HT1080 (cell line): ENCODE results near the gene KDM4F. TPM values are rescaled to one million over a fixed set of nuclear protein-coding genes. Genes with fewer than 3 reads are reported as not detected.

Source experiments
- DNase-seq: peaks from one replicate; pipeline ENCODE4 v3.0.0-alpha.2; 2015; ENCODE audit warnings: low read depth
- total RNA-seq: library from RNA; depleted of rRNA; stranded (reverse); fragments of >200 nt; shearing (Covaris generic); gene quantifications from 2 replicates; pipeline ENCODE4 v1.2.3, GENCODE V29; 2014; rRNA removed

KDM4F gene
- total RNA-seq, 1 experiment from 2014 or later = not detected

DNA sequence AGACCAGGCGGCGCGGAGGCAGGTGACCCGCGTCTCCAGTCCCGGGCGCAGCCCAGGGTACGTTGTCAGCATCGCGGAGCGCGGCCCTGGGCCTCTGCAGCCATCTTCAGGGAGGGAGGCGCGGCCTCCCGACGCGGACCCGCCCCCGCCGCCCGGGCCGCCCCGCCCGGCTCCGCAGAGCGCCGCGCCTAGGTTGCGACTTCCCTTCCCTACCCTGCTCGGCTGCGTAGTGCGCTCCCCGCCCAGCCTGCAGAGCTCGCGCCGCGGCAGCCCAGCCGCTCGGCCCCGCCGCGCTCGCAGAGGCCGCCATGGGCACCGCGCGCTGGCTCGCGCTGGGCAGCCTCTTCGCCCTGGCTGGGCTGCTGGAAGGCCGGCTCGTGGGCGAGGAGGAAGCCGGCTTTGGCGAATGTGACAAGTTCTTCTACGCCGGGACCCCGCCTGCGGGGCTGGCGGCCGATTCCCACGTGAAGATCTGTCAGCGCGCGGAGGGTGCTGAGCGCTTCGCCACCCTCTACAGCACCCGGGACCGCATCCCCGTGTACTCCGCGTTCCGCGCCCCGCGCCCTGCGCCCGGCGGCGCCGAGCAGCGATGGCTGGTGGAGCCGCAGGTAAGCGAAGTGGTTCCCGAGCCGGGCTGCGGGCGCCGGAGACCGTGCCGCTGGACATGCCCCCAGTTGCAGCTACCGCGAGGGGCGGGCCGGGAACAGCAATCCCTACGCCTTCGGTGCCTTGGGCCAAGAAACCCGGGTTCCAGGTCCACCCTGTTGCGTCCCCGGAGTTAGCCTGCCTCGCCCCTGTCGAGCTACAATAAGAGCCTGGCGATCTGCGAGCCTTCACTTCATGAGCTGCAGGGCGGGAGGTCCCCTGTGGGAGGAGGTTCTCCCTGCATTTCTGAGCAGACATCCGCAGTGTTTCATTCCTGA lies 40.7 kb downstream of the KDM4F start, which contains the start of gene ENDOD1:
TSS of gene ENDOD1 (plus strand) at position 227 of the 923 bp plus-strand sequence. CDS start at position 309, 82 bp downstream.
- peak; percentile 72 for DNase-seq

DNA sequence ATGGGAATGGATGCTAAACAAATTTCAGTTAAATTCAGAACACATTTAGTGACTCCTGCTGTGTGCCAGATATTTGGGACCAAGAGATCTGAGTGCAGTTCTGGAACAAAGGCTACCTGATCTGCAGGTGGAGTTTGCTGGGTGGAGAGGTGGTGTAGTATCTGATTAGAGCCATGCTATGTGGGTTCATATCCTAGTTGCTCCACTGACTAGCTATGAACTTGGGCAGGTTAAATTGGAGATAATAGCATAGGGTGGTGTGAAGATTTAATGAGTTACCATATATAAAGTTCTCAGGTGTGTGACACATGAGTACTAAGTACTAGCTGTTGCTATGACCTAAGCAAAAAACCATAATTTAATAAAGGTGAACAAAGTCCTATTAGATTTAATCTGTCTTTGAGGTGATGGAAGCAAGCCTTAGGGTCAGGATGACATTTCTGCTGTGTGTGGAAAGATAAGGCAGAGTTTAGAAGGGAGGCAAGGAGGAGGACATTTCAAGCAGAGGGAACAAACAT lies 42.5 kb downstream of the KDM4F start:
- DNase-seq = no peak

DNA sequence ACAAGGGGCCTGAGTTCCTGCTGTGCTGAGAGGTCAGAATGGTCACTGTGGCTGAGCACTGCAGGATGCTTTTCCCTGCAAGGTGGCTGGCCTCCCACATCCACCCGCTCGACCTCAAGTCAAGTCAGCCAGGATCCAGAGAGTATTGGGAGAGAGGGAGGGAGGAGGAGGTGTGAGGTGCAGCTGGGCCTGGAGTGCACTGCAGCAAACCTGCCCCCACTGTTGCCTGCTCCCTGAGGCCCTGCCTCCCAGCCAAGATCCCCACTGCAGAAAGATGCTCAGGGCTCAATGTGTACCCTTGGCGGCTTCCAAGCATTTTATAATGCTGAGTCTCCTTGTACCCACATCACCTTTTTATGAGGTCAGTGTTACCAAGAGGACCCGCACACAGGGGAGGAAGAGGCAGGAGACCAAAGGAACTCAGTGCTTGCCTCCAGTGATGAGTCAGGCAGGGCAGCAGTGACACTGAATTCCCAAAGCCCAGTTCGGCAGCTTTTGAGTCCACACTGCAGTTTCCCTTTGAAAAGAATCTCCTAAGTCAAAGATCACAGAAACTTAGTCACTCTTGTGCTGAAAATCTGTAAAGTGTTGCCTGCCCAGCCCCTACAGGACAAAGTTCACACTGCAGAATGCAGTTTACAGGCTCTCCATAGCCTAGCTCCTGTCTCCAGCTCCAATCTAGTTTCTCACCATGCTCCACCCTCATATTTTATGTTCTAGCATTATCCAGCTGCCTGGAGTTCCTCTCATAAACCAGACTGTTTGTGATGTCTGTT lies 43.5 kb downstream of the KDM4F start:
- peak; percentile 94 for DNase-seq

DNA sequence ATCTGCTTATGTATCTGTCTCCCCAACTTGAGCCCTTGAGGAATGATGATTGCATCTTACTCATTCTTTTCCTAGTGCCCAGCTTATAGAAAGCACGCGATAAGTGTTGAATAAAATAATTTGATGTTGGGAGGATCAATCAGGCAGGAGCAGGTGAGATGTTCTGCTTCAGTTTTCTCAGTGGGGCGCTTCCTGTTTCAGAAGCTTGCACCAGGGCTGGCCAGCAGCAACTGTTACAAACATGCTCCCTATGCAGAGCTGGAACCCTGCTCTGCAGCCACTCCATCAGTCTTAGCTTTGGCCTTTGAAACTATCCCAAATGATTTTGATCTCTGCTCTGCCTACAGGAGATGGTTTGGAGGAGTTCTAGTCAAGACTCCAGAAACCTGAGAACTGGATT lies 44.3 kb downstream of the KDM4F start:
- no peak for DNase-seq

DNA sequence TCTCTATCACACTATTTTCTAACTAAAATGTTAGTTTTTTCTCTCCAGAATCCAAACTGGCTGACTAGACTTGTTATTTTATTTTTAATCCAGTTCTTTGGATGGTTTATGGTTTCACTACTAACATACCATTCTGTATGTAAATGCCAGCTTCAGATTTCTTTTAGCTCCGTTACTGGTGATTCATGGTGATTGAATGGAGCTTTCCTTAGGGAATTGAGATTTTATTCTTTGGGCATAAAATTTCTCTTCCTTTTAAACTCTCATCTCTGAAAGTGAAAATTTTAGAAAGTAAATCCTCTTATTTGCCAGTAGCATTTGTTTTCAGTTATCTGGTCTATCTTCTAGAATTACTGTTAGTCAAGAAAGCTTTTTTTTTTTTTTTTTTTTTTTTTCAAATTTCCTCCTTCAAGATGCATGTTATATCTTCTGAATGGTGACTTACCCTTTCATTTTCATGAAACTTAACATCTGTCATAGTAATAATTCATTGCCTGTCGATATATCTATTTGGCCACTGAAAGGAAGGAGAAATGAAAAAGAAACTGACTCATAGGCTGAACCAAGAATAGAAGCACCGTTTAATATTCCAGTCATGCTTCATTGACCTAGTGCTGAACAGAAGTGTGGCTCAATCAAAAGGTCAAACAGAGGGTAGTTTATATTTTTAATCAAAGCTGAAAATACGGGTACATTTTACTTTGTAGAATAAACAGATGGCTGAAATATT lies 46.8 kb downstream of the KDM4F start:
- peak; percentile 64 for DNase-seq

DNA sequence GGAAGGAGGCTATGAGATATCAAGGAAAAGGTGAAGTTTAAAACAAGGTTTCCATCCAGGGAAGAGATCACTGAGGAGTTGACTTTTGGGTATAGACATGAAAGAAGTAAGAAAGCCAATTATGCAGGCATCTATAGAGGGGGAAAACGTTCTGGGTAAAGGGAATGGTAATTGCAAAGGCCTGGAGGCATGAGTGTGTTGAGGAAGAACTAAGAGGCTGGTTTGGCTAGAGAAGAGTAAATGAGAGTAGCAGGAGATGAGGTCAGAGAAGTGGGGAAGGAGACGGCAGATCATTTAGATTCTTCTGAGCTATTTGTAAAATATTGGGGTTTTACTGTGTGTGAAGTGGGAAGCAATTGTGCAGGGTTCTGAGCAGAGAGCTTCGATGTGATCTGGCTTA lies 48.0 kb downstream of the KDM4F start:
- DNase-seq = no peak

DNA sequence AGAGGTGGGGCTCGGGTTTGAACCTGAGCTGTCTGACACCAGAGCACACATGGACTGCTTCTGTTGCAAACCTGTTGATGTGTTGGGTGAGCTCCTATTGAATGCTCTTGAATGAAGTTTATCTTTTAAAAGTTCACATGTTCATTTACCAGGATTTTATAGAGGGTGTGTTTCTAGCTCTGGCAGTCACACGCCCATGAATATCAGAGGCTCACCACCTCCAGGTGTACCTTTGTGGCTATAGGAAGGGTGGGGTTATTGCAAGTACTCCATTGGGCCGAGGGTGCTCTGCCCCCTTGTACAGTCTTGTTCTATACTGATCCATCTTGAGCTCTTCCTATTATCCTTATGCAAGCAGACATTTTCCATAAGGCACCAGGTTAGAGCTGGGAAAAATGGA lies 49.6 kb downstream of the KDM4F start:
- no peak for DNase-seq

DNA sequence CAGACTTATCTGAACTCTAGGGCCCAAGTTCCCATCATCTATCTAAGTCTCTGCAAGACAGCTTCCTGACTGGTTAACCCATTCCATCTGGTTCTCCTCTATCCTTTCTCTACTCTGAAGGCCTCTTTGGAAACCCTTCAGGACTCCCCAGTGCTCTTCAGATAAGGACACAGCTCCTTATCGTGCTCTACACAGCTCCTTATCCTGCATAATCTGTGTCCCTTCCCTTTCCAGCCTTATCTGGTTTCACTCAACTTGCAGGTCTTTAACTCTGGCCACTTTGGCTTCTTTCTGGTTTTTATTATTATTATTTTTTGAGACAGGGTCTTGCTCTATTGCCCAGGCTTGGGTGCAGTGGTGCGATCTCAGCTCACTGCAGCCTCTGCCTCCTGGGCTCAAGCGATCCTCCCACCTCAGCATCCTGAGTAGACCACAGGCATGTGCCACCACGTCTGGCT lies 51.0 kb downstream of the KDM4F start:
- DNase-seq = no peak

Other genes starting within 250 kb of the KDM4F start
- gene CWC15, start 75.9 kb upstream of the KDM4F start, total RNA-seq = 50.1 and 58.3 TPM in 2 replicates
- gene KDM4D, start 75.7 kb upstream of the KDM4F start, total RNA-seq = 1.8 and 3.2 TPM in 2 replicates
- not detected in 2 replicates for gene KDM4E, start 24.2 kb upstream of the KDM4F start, total RNA-seq
- 12.9 and 19.0 TPM in 2 replicates for gene SRSF8, start 17.5 kb downstream of the KDM4F start, total RNA-seq
- gene ENDOD1, start 40.4 kb downstream of the KDM4F start, total RNA-seq = 32.4 and 38.8 TPM in 2 replicates
- 0.94 and 1.5 TPM in 2 replicates for gene SESN3, start 181.8 kb downstream of the KDM4F start, total RNA-seq